GM12865 (cell line): ENCODE data around the gene KRT16.

Source experiments
- DNase-seq: peaks from one replicate; pipeline ENCODE4 v3.0.0; 2010; ENCODE audit warnings: low read depth
- H3K4me3 ChIP-seq: 2 replicates; pipeline ENCODE4 v1.5.1; 2011; ENCODE audit warnings: mild to moderate bottlenecking, low read depth, low read length, control low read depth
- TF ChIP-seq, protein P1 (sequence below): IDR thresholded peaks from 2 replicates; pipeline ENCODE4 v1.5.1; 2011; ENCODE audit warnings: low read length, control low read depth, low read depth, inconsistent platforms; ENCODE audit not compliant: insufficient read depth; ENCODE audit errors: missing control alignments

Gene KRT16

GRCh38 chr17:41571561-41572434, 40.8 kb downstream of the KRT16 start, which contains the start of gene KRT9:
TSS of gene KRT9 (minus strand) at chr17:41572059. CDS start at chr17:41571992, 67 bp downstream.
- no peak for DNase-seq
- no peak within 1 kb of the TSS for H3K4me3 ChIP-seq
- TF ChIP-seq, protein P1, sequence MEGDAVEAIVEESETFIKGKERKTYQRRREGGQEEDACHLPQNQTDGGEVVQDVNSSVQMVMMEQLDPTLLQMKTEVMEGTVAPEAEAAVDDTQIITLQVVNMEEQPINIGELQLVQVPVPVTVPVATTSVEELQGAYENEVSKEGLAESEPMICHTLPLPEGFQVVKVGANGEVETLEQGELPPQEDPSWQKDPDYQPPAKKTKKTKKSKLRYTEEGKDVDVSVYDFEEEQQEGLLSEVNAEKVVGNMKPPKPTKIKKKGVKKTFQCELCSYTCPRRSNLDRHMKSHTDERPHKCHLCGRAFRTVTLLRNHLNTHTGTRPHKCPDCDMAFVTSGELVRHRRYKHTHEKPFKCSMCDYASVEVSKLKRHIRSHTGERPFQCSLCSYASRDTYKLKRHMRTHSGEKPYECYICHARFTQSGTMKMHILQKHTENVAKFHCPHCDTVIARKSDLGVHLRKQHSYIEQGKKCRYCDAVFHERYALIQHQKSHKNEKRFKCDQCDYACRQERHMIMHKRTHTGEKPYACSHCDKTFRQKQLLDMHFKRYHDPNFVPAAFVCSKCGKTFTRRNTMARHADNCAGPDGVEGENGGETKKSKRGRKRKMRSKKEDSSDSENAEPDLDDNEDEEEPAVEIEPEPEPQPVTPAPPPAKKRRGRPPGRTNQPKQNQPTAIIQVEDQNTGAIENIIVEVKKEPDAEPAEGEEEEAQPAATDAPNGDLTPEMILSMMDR: no peak

DNA sequence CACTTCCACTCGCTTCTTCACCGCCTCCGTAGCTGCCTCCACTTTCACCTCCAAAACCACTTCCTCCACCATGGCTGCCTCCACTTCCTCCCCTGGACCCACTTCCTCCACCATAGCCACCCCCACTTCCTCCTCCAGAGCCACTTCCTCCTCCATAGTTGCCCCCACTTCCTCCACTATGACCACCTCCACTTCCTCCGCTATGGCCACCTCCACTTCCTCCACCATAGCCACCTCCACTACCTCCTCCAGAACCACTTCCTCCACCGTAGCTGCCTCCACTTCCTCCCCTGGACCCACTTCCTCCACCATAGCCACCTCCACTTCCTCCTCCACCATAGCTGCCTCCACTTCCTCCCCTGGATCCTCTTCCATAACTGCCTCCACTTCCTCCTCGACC, 45.2 kb downstream of the KRT16 start:
- DNase-seq: no peak
- H3K4me3 ChIP-seq: no peak overlapping the region
- TF ChIP-seq, protein P1: no peak

DNA sequence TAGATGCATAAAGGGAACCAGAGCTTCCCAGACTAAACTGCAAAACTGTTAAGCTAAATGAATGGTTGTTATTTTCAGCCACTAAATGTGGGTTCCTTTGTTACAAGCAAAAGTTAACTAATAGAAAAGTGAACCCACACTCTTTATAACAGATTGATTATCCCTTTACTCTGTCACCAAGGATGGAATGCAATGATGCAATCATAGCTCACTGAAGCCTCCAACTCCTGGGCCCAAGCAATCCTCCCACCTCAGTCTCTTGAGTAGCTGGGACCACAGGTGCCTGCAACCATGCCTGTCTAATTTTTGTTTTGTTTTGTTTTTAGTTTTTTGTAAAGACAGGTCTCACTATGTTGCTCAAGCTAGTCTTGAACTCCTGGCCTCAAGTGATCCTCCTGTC, 47.2 kb downstream of the KRT16 start:
- no peak for DNase-seq
- TF ChIP-seq, protein P1: no peak
- no peak overlapping the region for H3K4me3 ChIP-seq

GRCh38 chr17:41563607-41564170, 48.9 kb downstream of the KRT16 start:
- DNase-seq: no peak
- TF ChIP-seq, protein P1: no peak
- H3K4me3 ChIP-seq: no peak overlapping the region

DNA sequence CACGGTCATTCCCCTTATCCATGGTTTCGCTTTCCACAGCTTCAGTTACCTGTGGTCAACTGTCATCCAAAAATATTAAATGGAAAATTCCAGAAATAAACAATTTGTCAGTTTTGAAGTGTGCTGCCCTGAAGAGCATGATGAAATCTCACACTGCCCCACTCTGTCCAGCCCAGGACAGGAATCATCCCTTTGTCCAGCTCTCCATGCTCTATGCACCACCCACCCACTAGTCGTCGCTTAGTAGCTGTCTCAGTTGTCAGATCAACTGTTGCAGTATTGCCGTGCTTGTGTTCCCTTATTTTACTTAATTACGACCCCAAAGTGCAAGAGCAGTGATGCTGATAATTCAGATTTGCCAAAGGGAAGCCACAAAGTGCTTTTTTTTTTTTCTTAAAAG, 51.0 kb downstream of the KRT16 start:
- TF ChIP-seq, protein P1: no peak
- no peak overlapping the region for H3K4me3 ChIP-seq
- DNase-seq: no peak
